ENCODE measurements around the gene SPC24.

DNA sequence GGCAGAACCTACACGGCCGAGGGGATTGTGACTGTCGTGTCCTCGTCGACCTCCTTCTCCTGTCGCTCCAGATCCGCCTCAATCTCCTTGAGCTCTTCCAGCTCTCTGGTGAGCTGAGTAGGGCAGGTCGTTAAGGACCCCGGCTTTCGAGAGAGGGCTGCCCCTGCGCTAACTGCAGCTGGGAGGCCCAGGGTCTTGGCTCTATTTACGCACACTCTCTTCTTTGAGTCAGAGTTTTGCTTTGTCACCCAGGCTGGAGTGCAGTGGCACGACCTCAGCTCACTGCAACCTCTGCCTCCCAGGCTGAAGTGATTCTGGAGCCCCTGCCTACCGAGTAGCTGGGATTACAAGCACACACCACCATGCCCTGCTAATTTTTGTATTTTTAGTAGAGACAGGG lies 7.6 kb downstream of the SPC24 start:
- TF ChIP-seq EZH2phosphoT487 (conservative IDR thresholded peaks at IDR 0.05; ENCODE audit: low read length) = no peak
- TF ChIP-seq, protein P1, sequence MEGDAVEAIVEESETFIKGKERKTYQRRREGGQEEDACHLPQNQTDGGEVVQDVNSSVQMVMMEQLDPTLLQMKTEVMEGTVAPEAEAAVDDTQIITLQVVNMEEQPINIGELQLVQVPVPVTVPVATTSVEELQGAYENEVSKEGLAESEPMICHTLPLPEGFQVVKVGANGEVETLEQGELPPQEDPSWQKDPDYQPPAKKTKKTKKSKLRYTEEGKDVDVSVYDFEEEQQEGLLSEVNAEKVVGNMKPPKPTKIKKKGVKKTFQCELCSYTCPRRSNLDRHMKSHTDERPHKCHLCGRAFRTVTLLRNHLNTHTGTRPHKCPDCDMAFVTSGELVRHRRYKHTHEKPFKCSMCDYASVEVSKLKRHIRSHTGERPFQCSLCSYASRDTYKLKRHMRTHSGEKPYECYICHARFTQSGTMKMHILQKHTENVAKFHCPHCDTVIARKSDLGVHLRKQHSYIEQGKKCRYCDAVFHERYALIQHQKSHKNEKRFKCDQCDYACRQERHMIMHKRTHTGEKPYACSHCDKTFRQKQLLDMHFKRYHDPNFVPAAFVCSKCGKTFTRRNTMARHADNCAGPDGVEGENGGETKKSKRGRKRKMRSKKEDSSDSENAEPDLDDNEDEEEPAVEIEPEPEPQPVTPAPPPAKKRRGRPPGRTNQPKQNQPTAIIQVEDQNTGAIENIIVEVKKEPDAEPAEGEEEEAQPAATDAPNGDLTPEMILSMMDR (IDR thresholded peaks at IDR 0.05; ENCODE audit: insufficient read depth, low read length, poor library complexity, severe bottlenecking) = no peak
